GM19395 (cell line): Measurements from ENCODE around the gene SLC51A.
"Not testable (repeated sequence)": the region's sequence is repeated elsewhere in the genome, so short reads cannot be mapped to it uniquely, and the experiment has no call there.

ENCODE experiments used
- ATAC-seq: cut with Tn5 transposase; IDR thresholded peaks from one replicate; pipeline ENCODE4 v1.9.1; 2021; ENCODE audit warnings: mild to moderate bottlenecking, moderate library complexity; ENCODE audit not compliant: unreplicated experiment

SLC51A gene

DNA sequence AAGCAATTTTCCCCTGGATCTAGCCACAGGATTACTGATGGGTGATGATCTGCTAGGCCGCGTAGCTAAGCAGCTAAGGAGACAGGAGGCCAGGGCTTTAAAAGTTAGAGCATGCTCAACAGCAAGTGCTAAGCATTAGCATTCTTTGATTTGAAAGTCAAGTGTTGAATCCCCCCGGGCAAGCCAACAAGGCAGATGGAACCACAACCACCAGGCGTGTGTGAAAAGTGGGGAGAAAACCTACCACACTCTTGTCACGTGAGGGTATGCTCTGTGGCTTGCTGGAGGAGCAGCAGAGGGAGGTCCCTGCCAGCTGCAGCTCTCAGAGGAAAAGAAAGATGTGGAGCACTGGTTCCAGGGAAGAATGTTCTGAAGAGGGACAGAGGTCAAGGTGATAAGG lies 20.9 kb downstream of the SLC51A start:
- ATAC-seq: no peak

DNA sequence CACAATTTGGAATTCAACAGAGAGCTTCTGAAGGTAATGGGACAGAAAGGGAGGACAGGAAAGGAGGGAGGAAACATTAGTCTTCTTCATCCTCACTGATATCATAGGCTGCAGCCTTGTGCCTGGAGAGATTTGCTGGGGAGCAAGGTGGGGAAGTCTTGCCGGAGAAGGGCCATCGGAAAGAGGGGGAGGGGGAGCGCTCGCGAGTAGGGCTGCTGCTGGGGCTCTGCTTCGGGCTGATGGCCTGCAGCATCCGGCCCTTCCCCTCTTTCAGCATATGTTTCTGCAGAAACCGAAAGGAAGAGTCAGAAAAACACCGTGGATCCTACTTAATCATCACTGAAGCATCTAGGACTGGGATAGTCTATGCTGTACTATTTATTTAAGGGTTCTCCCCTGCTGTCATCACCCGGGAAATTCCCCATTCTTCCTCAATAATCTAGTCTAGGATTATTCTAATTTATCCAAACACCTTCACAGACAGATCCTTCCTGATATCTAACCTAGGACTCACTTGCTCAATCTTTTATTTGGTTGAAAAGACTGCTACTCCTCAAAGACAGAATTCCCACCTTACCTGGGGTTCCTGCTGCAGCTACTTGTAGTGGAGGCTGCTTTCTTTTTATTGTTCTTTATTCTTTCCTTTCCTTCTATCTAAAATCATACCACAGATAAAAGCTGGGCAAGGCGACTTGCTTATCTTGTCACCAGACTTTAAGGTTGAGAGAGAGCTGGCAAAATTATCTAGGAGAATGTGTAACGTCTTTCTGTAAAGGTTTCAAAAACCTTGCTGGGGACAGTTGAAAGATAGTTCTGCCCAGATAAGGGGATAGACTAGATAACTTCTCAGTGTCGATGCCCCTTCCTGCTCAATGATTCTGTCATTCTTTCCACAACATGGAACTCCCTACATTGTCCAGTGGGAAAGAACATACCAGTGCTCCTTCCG lies 22.6 kb downstream of the SLC51A start:
- no peak for ATAC-seq

DNA sequence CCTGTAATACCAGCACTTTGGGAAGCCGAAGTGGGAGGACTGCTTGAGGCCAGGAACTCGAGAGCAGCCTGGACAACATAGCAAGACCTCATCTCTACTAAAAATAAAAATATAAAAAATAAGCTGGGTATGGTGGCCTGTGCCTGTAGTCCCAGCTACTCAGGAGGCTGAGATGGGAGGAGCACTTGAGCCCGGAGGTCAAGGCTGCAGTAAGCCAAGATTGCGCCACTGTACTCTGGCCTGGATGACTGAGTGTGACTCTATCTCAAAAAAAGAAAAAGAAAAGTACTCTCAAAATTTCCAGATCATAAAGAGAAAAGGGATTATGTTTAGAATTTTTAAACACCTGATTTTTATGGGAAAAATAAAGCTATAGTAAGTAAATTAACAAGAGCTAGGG lies 24.1 kb downstream of the SLC51A start:
- ATAC-seq: no peak

DNA sequence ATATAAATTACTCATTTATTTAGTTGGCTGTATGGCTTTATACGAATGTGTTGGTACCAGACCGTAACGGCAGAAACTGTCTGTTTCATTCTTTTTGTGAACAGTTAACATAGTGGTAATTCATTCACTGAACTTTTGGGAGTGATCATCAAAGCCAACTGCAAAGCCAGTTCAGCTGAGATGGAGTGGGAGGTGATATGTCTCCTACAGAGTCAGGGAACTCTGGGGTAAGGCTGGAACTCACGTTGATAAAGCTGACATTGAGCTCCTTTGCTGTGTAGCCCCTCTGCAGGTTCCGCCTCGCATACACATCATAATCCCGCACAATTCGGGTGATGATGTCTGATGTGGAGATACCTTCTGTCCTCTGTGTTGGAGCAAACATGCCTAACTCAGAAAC lies 25.4 kb downstream of the SLC51A start:
- ATAC-seq: no peak

DNA sequence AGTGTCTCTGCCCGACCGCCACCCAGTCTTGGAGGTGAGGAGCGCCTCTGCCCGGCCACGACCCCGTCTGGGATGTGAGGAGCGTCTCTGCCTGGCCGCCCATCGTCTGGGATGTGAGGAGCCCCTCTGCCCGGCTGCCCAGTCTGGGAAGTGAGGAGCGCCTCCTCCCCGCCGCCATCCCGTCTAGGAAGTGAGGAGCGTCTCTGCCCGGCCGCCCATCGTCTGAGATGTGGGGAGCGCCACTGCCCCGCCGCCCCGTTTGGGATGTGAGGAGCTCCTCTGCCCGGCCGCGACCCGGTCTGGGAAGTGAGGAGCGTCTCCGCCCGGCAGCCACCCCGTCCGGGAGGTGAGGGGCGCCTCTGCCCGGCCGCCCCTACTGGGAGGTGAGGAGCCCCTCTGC lies 27.8 kb downstream of the SLC51A start:
- ATAC-seq: not testable (repeated sequence)

DNA sequence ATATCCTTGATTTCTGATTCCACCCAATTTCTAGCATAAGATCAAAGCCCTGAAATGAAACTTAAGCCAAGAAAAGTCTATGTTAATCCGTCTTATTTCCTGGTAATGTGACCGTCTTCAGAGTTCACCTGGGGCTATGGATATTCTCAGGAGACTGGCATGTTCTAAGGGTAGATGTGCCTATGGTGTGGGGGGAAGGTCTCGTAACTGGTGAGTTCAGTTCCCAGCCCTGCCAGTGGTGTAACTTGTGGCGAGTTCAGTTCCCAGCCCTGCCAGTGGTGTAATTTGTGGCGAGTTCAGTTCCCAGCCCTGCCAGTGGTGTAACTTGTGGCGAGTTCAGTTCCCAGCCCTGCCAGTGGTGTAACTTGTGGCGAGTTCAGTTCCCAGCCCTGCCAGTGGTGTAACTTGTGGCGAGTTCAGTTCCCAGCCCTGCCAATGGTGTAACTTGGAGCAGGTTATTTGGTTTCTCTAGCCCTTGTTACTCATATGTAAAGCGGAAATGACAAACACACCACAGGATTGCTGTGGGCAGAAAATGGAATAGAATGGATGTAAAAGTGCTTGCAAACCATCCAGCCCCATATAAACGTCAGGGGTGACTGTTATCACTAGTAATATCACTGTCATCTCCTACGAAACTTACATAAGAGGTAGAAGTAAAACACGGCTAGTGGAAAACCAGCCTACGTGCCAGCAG lies 30.4 kb downstream of the SLC51A start:
- ATAC-seq: no peak

DNA sequence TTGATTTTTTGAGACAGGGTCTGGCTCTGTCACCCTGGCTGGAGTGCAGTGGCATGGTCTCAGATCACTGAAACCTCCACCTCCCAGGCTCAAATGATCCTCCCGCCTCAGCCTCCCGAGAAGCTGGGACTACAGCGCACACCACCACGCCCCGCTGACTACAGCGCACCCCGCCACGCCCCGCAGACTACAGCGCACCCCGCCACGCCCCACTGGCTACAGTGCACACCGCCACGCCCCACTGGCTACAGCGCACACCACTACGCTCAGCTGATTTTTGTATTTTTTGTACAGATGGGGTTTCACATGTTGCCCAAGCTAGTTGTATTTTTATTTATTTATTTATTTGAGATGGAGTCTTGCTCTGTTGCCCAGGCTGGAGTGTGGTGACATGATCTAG lies 35.6 kb downstream of the SLC51A start:
- ATAC-seq: no peak

DNA sequence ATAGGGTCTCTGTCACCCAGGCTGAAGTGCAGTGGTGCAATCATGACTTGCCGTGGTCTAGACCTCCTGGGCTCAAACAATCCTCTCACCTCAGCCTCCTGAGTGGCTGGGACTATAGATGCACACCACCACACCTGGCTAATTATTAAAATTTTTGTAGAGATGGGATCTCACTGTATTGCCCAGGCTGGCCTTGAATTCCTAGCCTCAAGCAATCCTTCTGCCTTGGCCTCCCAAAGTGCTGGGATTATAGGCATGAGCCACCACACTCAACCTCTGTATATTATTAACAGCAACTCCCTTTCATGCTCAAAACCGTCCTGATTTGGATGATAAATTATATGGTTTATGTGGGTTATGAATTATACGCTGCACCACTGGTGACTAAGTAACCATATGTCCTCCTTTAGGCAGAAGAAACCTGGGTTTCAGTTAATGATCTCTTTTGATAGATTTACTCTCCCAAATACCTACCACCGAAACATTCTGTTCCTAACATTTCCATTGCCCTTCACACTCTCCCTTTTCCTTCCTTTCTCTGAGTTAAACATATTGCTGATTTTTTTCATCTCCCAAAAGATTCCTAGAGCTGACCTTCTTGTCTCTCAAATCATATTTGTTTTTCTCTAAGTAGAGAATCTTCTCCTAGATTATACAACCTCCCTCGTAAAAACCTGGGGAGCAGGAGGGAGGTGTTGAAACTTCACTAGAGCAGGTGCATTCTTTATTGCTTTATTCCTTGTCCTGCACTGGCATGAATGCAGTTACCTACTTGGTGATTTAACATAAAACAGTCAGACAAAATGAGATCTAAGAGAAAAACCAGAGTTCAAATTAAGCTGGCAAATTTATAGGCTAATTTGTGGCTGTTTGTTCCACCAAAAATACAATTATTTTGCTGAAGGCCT lies 38.3 kb downstream of the SLC51A start:
- no peak for ATAC-seq

DNA sequence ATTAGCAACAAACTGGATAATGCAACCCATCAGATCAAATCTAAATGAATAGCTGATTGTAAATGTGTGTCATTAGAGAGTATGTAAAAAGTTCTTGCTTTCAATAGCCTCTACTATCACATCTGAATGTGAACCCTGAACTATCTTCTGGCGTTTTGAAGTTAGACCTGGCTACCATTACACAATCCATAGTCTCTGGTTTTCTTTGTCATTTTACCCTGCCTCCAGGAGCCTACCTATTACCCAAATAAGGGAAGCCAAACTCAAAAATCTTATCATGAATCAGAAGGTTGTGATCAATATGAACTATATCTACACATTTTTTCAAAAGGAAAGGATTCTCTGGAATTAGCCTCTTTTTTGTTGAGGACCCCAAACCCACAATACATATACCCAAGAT lies 39.4 kb downstream of the SLC51A start:
- ATAC-seq: no peak

DNA sequence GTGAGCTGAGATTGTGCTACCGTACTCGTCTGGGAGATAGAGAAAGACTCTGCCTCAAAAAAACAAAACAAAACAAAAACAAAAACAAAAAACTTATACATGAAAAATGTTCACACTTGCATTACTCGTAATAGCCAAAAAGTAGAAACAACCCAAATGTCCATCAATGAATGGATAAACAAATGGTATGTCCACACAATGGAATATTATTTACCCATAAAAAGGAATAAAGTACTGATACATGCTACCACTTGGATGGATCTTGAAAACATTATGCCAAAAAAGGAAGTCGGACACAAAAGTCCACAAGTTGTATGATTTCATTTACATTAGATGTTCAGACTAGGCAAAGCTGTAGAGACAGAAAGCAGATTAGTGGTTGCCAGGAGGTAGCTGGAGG lies 44.5 kb downstream of the SLC51A start:
- ATAC-seq: no peak

DNA sequence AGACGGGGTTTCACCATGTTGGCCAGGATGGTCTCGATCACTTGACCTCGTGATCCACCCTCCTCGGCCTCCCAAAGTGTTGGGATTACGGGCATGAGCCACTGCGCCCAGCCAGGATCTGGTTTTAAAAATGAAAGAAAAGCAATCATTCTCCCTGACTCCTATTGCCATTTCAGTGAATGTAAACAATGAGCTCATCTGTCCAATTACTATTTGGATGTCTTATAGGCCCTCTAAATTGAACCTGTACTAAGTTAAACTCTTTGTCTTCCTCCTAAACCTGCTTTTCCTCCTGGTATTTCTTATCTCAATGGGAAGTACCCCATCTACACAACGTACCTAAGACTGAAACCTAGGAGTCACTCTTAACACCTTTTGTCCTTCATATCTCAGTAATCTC lies 47.5 kb downstream of the SLC51A start:
- ATAC-seq: no peak

DNA sequence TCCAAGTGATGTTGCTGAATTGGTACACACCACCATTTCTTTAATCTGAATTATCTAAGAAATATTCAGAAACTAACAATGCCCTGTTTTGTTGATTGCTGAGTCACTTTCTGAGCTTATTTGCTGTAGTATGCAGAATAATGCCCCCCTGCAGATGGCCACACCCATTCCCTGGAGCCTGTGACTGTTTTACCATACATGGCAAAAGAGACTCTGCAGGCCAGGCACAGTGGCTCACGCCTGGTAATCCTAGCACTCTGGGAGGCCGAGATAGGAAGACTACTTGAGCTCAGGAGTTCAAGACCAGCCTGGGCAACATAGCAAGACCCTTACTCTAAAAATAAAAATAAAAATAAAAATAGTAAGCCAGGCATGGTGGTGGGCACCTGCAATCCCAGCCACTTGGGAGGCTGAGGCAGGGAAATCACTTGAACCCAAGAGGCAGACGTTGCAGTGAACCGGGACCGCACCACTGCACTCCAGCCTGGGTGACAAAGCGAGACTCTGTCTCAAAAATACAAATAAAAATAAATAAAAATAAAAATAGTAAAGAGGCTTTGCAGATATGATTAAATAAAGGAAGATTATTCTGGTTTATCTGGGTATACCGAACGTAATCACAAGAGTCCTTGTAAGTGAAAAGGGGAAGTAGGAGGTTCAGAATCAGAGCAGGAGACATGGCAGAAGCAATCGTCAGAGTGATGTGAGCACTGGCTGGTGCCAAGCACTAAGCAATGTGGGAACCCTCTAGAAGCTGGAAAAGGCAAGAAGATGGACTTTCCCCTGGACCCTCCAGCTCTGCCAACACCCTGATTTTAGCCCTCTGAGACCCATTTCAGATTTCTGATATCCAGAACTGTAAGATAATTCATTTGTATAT lies 52.2 kb downstream of the SLC51A start:
- no peak for ATAC-seq

DNA sequence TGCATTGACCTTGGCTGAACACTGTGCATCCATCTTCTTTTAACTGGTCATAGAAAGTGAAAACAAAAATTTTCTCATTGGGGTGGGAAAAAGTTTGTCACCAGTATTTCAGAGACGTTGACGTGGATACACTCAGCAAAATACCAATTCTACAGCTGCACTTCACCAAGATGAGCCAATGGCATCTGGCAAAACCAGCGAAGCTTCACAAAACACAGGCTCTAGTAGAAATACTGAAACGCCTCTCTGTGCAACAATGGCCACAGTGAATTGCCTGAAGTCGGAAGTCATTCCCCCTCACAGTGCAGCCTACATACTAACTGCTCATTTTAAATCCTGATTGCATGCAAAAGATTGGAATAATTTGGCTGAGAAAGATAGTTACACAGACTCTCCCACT lies 54.2 kb downstream of the SLC51A start:
- ATAC-seq: no peak

DNA sequence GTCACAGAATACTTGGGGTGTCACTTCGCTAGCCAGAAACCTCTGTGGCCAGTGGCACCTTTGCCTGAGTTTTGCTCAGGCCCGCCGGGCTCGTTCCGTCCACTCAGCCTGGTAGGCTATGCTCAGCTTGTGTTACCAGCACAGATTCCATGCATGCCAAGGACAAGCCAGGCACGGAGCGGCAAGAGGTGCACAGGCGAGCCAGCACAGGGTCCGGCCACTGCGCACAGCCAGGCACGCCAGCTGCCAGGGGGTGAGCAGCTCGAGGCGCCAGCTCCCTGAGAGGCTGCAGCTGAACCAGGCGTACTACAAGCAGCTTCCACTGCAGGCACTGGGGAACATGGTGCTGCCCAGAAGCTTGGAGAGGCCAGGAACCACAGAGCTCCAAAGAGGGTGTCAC lies 56.5 kb downstream of the SLC51A start:
- no peak for ATAC-seq

DNA sequence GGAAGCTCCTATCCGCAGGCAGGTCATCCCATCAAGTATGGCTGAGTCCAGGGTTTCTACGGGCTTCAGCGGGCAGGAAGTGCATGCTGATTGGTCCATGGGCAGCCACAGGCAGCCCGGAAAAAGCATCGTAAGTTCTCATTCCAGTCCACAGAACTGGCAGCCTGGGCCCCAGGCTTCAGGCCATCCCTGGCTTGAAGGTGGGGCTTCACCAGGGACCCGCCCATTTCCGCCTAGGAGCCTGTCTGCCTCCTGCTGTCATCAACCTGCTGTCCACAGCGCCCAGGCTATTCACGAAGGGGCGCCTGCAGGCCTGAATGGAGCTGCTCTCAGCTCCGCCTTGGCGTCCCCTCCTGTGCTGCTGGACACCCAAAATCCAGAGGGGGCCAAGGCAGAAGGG lies 57.3 kb downstream of the SLC51A start:
- ATAC-seq: no peak

DNA sequence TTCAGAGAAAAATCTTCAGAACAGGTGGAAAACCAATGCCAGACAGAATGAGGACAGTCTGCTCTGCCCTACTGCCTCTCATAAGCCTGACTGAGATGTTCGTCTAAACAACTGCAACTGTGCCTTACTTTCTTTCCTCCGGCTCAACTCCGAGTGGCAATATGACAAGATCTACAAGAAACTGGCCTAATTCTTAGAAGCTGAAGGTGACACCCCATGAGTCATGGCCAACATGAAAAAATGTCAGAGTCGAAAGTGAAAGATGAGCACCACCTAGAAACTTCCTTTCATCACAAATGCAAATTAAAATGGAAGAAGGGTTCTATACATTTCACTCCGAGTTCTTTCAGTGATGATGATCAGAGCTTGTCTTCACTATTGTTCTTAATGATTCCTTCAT lies 58.3 kb downstream of the SLC51A start:
- ATAC-seq: peak; percentile 81

DNA sequence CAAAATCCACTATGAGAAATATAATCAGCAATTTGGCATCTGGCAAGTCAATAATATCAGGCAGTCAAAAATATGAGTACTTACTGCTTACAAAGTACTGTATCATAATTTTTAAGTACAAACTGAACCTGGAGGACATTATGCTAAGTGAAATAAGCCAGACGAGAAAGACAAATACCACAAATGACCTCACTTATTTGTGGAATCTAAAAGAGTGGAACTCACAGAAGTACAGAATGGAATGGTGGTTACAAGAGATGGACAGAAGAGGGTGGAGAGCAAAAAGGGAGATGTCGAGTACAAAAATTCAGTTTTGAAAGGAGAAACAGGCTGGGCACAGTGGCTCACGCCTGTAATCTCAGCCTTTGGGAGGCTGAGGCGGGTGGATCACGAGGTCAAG lies 58.8 kb downstream of the SLC51A start:
- peak; percentile 11 for ATAC-seq

DNA sequence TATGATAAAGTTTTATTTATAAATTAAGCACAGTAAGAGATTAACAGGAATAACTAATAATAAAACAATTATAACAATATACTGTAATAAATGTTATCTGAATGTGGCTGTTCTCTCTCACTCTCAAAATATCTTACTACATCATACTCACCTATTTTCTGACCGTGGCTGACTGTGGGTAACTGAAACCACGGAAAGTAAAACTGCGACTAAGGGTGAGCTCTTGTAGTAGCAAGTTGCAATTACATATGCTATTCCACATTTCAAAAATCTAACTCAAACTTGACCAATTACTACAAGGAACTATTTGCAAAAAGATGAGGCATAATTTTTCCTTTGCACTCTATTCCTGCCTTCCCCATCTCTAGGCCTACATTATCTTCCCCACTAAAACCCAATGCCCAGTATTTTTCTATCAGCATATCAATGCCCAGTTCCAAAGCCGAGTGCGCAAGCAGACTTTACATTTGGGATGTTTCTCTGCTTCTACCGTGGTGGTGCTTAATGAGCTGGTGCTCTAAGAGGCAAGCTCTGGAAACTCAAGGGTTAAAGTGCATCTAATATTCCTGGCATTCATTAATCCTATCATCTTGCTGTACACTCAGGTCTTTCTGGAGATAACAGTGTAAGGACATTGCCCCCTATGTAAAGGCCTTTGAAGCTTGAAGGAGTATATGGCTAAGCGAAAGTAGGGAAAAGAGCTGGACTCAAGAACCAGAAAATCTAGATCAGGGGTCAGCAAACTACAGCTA lies 64.5 kb downstream of the SLC51A start:
- no peak for ATAC-seq

DNA sequence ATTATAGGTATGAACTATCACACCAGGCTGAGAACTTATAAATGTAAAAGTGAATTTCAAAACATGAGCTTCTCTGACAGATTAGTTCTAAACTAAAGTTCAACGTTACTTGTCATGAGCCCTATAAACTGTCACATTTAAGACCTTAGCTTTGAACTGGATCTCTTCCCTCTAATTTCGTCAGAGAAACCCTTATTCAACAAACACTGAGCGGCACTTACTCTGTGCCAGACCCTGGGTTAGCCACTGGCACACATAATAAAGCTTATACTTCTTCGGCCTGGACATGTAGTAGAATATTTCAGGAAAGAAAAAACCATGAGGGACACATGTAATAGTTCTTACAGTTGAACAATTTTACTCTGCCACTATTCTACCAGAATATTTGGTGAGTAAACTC lies 65.6 kb downstream of the SLC51A start:
- no peak for ATAC-seq
